ENCODE data around the gene PPP2R2D. TPM values are rescaled to one million over a fixed set of nuclear protein-coding genes. Genes with fewer than 3 reads are reported as not detected.

The PPP2R2D gene
- total and polyA plus RNA-seq, 4 donors, result 15.6 to 51.4 (median 22.0) TPM

GRCh38 chr10:132006966-132007365 lies 106.2 kb downstream of the PPP2R2D start:
- TF ChIP-seq CTCF (IDR thresholded peaks at IDR 0.05; ENCODE audit: control extremely low read depth, extremely low read depth), result no peak
- WGBS, 2 donors, result 93 to 96% methylated on average over 4 of the region's 4 CpGs
- Histone ChIP-seq H3K9ac (ENCODE audit: insufficient read depth in 1 of 2, low read length in 2 of 2) (no peak overlapping the region), H3K36me3 (ENCODE audit: control insufficient read depth in 4 of 4, insufficient read depth in 4 of 4, low read length in 4 of 4) (no peaks in the 10 kb centered on the region), H3K9me3 (ENCODE audit: control insufficient read depth in 4 of 4, insufficient read depth in 3 of 4, low read length in 3 of 4) (peaks cover 0 to 4% (median 0%) of the 10 kb centered on the region in 4 donors), H3K27me3 (ENCODE audit: control insufficient read depth in 3 of 3, insufficient read depth in 3 of 3, low read length in 2 of 3) (peaks cover 0 to 30% (median 11%) of the 10 kb centered on the region in 3 donors), H3K4me1 (ENCODE audit: control insufficient read depth in 5 of 5, insufficient read depth in 5 of 5, low read length in 5 of 5) (no peaks in the 10 kb centered on the region), H3K4me3 (no peak overlapping the region), H3K27ac (ENCODE audit: low read depth in 1 of 2, low read length in 1 of 2) (no peak overlapping the region)
- ATAC-seq (ENCODE audit: insufficient read depth, low FRiP score) (no peak), DNase-seq (no peak)

- DNase-seq (no peak), ATAC-seq (ENCODE audit: insufficient read depth, low FRiP score) (no peak)
- H3K27me3 ChIP-seq (ENCODE audit: control insufficient read depth in 3 of 3, insufficient read depth in 3 of 3, low read length in 2 of 3), result peaks cover 0 to 33% (median 11%) of the 10 kb centered on the region in 3 donors
- TF ChIP-seq CTCF (IDR thresholded peaks at IDR 0.05; ENCODE audit: control extremely low read depth, extremely low read depth), result no peak
- no peaks in the 10 kb centered on the region for H3K36me3 ChIP-seq (ENCODE audit: control insufficient read depth in 4 of 4, insufficient read depth in 4 of 4, low read length in 4 of 4)
- no peaks in the 10 kb centered on the region for H3K4me1 ChIP-seq (ENCODE audit: control insufficient read depth in 5 of 5, insufficient read depth in 5 of 5, low read length in 5 of 5)
- H3K9me3 ChIP-seq (ENCODE audit: control insufficient read depth in 4 of 4, insufficient read depth in 3 of 4, low read length in 3 of 4), result peaks cover 0 to 4% (median 0%) of the 10 kb centered on the region in 4 donors
- no peak overlapping the region for H3K9ac ChIP-seq (ENCODE audit: insufficient read depth in 1 of 2, low read length in 2 of 2)
- H3K4me3 ChIP-seq, result no peak overlapping the region
- H3K27ac ChIP-seq (ENCODE audit: low read depth in 1 of 2, low read length in 1 of 2), result no peak overlapping the region
- WGBS, 2 donors, result 71 to 82% methylated on average over 10 of the region's 10 CpGs
These were observed 106.9 kb downstream of the PPP2R2D start for GRCh38 chr10:132007681-132008080.

Other genes with a start within 250 kb of the PPP2R2D start
- gene BNIP3, start 80.9 kb downstream of the PPP2R2D start, total RNA-seq, result 10 to 100 TPM; 29.9 to 38.4 TPM
- 10 to 100 TPM; 20.4 to 31.7 TPM for gene BNIP3, start 80.9 kb downstream of the PPP2R2D start, polyA plus RNA-seq
- gene JAKMIP3, start 164.9 kb downstream of the PPP2R2D start, total RNA-seq, result under 1 TPM; 0.26 to 0.34 TPM
- gene JAKMIP3, start 164.9 kb downstream of the PPP2R2D start, polyA plus RNA-seq, result under 1 TPM; 0.14 to 0.16 TPM

Measured in lung (tissue), 12 donors.